HEK293 (cell line): ENCODE measurements around the gene RHD.
"Not testable (repeated sequence)": the region's sequence is repeated elsewhere in the genome, so short reads cannot be mapped to it uniquely, and the experiment has no call there.

Experiments
- CTCF ChIP-seq: fragments of 450-650 bp; formaldehyde crosslinking; IDR thresholded peaks from 2 replicates; pipeline ENCODE4 v1.5.1; 2016; ENCODE audit warnings: missing biosample characterization, missing genetic modification characterization
- PRDM6 ChIP-seq: fragments of 450-650 bp; formaldehyde crosslinking; IDR thresholded peaks from 2 replicates; pipeline ENCODE4 v1.5.1; 2017; ENCODE audit warnings: missing biosample characterization, missing genetic modification characterization
- ZNF398 ChIP-seq: fragments of 450-650 bp; formaldehyde crosslinking; IDR thresholded peaks from 2 replicates; pipeline ENCODE4 v1.5.1; 2017; ENCODE audit warnings: missing biosample characterization, missing genetic modification characterization

- not testable (repeated sequence) for TF ChIP-seq PRDM6; CTCF; ZNF398 (tag by site-specific recombination)
Observed at GRCh38 chr1:25275648-25276047, 3.3 kb downstream of the RHD start.
